ENCODE measurements around the gene LOX.

- TF ChIP-seq, protein P1, sequence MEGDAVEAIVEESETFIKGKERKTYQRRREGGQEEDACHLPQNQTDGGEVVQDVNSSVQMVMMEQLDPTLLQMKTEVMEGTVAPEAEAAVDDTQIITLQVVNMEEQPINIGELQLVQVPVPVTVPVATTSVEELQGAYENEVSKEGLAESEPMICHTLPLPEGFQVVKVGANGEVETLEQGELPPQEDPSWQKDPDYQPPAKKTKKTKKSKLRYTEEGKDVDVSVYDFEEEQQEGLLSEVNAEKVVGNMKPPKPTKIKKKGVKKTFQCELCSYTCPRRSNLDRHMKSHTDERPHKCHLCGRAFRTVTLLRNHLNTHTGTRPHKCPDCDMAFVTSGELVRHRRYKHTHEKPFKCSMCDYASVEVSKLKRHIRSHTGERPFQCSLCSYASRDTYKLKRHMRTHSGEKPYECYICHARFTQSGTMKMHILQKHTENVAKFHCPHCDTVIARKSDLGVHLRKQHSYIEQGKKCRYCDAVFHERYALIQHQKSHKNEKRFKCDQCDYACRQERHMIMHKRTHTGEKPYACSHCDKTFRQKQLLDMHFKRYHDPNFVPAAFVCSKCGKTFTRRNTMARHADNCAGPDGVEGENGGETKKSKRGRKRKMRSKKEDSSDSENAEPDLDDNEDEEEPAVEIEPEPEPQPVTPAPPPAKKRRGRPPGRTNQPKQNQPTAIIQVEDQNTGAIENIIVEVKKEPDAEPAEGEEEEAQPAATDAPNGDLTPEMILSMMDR (IDR thresholded peaks at IDR 0.05): no peak
- TF ChIP-seq POLR2A (IDR thresholded peaks at IDR 0.05) (no peak), EP300 (IDR thresholded peaks at IDR 0.05) (no peak)
These were observed 2.0 kb downstream of the LOX start for GRCh38 chr5:122076050-122076461.

Data from gastroesophageal sphincter (tissue), 3 donors.